GM19239 (cell line): ENCODE data around the gene ADGRV1.
A peak's percentile ranks its signal among the peaks of the same experiment; 100 is the strongest.

Experiments
- DNase-seq: peaks from one replicate; pipeline ENCODE4 v3.0.0; 2011; ENCODE audit warnings: low spot score; ENCODE audit not compliant: insufficient read length
- FAIRE-seq: peaks from 2 replicates; lab custom pipeline; 2011; peaks lifted over from hg19 to GRCh38; lab: Jason Lieb, UNC

ADGRV1 gene, protein sequence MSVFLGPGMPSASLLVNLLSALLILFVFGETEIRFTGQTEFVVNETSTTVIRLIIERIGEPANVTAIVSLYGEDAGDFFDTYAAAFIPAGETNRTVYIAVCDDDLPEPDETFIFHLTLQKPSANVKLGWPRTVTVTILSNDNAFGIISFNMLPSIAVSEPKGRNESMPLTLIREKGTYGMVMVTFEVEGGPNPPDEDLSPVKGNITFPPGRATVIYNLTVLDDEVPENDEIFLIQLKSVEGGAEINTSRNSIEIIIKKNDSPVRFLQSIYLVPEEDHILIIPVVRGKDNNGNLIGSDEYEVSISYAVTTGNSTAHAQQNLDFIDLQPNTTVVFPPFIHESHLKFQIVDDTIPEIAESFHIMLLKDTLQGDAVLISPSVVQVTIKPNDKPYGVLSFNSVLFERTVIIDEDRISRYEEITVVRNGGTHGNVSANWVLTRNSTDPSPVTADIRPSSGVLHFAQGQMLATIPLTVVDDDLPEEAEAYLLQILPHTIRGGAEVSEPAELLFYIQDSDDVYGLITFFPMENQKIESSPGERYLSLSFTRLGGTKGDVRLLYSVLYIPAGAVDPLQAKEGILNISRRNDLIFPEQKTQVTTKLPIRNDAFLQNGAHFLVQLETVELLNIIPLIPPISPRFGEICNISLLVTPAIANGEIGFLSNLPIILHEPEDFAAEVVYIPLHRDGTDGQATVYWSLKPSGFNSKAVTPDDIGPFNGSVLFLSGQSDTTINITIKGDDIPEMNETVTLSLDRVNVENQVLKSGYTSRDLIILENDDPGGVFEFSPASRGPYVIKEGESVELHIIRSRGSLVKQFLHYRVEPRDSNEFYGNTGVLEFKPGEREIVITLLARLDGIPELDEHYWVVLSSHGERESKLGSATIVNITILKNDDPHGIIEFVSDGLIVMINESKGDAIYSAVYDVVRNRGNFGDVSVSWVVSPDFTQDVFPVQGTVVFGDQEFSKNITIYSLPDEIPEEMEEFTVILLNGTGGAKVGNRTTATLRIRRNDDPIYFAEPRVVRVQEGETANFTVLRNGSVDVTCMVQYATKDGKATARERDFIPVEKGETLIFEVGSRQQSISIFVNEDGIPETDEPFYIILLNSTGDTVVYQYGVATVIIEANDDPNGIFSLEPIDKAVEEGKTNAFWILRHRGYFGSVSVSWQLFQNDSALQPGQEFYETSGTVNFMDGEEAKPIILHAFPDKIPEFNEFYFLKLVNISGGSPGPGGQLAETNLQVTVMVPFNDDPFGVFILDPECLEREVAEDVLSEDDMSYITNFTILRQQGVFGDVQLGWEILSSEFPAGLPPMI (N-terminal part only)

DNA sequence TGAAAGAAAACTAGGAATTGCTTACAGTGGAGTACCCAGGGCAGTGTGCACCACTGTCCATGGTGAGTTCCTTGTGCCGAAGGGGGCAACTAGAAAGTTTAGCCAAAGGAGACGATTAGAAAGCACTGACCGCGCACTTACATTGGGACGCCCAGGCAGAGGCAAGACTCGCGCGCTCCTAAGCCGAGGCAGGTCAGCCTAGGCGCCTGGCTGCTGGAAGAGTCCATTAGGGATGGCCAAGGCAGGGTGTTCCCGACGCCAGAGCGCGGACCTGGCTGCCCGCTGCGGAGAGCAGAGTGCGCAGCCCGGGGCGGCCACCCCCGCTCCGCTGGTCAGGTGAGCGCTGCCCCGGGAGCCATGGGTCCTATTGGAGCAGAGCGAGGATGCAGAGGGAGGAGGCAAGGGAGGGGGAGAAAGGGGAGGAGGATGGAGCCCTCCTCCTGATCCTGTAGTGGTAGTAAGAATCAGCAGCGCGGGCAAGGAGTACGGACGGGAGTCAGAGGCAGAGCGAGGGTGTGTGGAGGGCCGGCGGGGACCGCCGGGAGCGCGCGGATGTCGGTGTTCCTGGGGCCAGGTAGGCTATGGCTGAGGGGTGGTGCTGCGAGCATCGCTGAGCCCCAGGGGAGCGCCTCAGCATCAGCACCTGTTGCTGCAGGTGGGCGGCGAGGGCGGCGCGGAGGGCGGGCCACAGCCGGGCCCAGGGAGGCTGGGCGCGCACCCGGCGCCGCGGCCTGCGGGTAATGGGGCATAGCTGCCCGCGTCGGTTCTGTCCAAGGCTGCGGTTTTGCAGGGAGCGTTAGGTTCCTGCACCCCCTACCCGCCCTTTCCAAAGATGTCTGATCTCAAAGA is at the start of gene ADGRV1:
ADGRV1 (plus strand) TSS at position 454 of the 849 bp plus-strand sequence; CDS start at position 553, 99 bp downstream.
- DNase-seq (no peak), FAIRE-seq (no peak)

DNA sequence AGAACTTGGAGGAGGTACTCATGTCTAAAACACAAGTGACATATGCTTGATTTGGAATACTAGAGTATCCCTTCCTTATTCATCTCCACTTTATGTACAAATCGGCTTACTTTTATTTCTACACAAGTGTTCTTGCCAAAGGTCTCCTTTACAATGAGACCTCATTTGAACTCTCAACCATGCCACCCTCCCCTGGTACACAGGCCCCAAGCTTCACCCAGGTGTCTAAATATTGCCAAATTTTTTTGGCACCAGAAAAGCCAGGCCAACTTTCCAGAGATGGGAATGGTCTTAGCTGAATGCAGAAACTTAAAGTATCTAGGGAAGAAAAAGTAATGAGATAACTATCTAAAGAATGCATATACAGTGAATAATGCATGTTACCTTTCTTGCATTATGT is 48.2 kb upstream of the ADGRV1 start:
- no peak for DNase-seq
- no peak for FAIRE-seq

DNA sequence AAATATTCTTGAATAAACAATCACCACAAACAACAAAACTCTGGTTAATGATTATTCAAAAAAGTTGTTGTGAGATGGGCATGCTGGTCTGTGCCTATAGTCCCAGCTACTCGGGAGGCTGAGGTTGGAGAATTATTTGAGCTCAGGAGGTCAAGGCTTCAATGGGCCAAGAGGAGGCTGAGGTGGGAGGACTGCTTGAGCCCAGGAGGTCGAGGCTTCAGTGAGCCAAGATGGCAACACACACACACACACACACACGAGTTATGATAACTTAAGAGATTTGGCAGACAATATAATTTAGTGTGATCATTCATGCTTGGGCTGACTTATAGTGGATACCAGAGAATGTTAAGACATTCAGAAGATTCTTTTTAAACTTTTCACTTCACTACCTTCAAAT is 44.1 kb upstream of the ADGRV1 start:
- no peak for DNase-seq
- FAIRE-seq: no peak

DNA sequence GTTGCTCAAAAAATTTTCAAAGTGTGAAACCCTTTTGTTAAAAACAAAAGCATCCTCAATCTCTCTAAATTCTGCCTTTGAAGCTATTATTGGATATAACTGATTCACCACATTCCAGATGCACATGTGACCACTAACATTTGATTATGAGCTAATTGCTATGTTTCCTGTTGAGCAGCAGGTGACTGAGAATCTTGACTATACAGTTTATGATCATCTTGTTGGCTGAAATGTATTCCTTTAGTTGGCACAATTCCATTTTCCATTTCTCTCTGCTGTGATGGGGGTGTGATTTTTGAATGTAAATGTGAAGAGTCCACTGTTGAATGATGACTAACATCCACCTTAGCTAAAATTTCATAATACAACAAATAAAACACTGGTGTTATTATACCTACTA is 39.9 kb upstream of the ADGRV1 start:
- no peak for FAIRE-seq
- DNase-seq: no peak

DNA sequence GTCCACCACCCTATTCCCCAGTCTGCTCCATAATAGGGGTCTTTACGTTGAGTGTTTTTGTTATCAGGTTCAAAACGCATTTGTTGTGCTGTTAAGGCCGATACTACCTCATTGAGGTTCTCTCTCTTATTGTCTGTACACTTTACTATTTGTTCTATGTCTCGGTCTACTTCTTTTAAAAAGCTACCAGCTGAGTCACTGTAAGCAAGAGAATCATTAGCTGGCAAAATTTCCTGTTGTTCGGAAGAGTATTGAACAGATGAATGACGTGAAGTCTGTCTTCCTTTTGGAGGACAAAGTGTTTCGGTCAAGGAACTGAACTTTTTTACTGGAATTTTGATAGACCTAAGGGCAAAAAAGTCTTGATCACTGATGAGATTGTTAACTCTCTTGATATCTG is 39.5 kb upstream of the ADGRV1 start:
- FAIRE-seq: no peak

DNA sequence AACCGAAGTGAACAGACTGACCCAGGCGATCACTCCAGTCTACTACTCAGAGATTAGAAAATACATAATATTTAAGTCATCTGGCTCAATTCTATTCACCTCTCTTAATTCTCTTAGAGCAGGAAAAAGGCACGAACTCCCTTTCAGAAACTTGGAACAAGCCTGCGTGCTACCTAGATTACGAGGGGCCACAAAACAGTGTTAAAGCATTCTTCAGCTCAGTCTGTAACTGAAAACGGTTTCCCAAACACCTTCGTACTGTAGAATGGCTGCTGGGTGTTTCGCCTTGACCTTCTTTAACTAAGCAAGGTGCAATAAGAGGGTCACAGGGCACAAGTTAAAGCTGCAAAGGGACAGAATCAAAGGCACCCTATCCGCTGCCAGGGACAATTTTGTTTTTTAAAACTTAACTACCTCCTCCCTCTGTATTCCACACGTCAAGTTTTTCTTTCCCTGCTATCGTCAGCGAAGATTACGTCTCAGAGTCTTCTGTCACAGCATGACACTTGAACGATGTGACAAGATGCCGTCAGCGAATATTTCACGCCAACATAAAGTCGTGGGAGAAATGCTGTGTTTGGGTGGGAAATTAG is 29.9 kb upstream of the ADGRV1 start:
- FAIRE-seq (peak; percentile 72), DNase-seq (no peak)

More for the DNA sequence above, 39.5 kb upstream of the ADGRV1 start:
- no peak for DNase-seq

DNA sequence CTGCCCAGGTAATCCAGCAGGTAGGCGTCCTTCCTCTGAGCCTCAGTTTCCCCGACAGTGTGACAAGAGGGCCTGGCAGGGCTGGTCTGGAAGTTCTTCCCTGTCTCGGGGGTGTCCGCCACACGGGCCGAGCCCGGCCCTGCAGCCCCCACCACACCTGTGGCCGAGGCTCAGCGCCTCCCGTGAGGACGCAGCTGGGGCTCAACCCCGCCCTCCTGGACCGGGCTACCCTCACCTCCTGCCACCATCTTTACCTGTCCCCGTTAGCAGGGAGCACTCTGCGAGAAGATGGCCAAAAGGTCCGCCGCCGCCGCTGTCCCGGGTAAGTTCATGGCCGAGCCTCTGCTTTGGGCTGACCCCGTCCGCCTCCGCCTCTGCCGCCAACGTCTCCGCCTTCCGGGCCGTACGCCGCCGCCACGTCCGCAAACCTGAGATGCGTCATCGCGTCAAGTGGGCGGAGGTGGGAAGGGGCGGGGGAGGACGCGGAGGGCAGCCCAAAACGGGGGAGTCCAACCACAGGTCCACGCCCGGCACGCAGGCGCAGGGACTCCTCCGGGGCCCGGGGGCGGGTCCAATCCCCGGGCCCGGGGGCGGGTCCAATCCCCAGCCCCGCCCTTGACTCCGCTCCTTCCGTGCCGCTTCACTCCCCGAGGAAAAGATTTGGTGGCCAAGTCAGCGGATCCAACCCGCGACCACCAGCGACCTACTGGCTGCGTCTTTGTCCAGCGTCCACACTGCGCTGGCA is 29.2 kb upstream of the ADGRV1 start, which contains the start of gene LYSMD3:
LYSMD3 (minus strand) TSS at position 391 of the 745 bp plus-strand sequence. CDS start 4,295 bp downstream, outside the sequence.
- DNase-seq: peak; percentile 76
- FAIRE-seq: peak; percentile 91

DNA sequence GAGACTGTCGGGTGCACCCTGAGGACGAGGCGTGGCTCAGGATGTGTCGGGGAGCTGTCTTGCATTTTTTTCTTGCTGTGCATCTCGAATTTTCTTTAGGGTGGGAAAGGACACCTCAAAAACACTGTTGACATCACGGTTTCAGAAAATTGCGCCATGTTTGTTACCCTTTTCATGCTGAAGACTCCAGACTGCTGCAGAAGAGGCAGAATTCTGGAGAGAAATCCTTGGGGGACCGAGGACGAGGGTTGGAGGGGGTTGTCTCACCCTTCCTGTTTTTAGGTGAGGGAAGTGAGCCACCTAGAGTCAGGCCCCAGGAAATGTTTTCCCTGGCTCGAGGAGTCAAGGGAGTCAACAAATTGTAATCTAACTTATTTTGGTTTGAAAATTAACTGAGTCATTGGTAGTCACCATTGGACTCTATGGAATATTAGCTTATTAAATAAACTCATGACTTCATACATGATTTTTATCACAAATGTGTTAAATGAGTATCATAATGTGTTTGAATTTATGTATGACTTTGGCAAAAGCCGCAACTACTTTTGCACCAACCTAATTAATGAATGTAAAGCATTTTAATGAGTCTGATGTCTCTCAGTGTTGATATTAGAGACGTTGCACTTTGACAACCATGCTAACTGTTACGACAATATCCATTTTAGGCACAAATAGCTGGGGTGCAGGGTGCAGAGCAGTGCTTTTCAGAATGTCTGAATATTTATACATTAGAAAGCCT is 28.5 kb upstream of the ADGRV1 start:
- FAIRE-seq: peak; percentile 88
- DNase-seq: peak; percentile 28

DNA sequence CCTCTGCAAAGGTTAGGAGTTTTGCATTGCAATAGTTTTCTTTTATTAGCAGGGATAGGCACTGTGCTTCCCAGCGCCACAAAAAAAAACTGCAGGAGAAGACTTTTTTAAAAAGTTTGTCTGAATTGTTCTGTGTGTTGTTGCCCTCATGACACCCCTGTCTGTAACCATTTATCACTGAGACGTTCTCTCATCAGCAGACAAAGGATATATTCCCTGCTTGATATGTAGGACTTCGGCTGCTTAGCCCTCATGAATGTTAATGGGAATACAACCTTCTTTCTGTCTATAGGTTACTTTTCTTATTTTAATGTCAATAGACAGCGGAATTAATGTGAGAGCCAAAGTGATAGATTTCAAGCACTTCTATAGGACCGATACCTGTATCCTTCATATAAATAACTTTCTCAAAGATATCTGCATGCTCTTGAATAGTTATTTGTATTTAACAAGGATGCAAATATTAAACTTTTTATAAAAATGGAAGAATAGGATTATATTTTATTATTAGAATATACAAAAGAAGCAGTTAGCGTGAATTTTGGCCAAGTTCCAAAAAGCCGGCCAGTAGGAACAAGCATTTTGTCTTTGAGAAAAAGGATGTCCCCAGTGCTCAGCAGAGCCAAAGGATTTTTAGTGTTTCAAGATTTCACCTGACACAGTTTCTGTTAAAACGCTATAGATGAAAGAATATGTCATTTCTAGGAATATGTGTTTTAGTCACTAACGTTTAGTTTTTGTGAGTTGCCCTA is 27.7 kb upstream of the ADGRV1 start:
- FAIRE-seq (no peak), DNase-seq (no peak)

DNA sequence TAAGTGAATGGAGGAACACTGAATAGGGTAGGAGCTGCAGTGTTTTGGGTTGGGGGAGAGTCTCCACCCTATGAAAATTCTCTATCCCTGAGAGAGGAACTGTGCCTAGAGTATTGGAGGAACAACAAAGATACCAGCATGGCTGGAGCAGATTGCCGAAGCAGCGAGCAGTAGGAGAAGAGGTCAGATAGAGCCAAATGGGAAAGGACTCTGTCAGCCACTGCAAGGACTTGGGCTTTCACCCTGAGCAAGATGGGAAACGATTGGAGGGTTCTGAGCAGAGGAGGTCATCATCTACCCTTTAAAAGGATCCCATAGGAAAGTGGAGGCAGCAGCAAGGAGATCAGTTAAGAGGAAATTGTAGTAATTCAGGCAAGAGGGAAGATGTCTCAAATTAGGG is 24.8 kb upstream of the ADGRV1 start:
- DNase-seq (no peak), FAIRE-seq (no peak)

DNA sequence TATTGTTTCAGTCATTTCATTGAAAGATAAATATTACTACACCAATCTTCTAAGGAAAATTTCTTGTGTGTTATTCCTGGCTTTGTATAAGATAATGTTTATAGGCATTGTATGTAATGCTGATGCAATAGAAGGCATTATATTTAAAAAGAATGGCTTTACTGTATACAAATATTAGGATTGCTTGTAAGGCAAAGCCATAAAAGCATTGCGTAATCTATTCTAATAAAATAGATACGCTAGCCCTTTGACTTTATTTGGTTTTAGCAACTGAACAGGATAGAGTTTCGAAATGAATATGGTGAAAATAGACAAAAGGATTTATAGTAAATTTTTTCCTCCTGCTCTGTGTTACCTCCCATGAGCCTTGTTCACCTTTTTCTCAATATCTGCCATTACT is 23.7 kb upstream of the ADGRV1 start:
- no peak for FAIRE-seq

DNA sequence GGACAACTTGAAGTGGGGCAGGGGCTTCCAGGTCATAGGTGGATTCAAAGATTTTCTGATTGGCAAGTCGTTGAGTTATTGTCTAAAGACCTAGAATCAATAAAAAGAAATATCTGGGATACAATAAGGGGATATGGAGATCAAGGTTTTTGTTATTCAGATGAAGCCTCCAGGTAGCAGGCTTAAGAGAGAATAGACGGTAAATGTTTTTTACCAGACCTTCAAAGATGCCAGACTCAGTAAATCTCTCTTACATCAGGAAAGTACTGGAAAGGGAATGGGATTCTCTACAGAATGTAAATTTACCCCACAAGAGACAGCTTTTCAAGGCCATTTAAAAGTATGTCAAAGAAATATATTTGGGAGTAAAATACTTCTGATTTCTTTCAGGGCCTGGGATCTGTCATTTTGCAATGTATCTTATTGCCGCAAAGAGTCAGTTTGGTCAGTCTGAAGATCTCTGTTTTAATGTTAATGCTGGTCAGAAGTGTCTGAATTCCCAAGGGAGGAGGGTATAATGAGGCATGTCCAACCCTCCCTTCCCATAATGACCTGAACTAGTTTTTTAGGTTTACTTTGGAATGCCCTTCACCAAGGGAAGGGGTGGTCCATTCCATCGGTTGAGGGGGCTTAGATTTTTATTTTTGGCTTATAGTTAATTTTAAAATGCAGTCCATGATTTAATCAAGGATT is 15.6 kb upstream of the ADGRV1 start:
- DNase-seq (no peak), FAIRE-seq (no peak)

More for the DNA sequence above, 23.7 kb upstream of the ADGRV1 start:
- no peak for DNase-seq

DNA sequence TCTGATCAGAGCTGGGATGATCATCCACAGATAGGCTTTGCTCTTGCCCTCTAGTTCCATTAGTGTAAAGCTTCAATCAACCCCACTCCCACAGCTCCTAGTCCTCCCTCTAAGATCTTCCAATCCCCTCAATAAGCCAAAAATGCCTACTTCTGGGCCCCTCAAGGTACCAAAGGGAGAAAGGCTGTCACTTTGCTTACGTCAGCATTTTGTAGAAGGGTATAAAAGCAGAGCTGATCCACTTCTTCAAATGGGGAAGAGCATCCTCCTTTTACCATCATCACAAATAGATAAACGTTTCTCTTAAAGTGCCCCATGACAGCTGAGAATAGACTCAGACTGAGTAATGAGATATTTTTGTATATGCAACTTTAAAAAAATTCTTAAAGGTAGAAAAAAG is 13.1 kb upstream of the ADGRV1 start:
- no peak for DNase-seq
- no peak for FAIRE-seq

DNA sequence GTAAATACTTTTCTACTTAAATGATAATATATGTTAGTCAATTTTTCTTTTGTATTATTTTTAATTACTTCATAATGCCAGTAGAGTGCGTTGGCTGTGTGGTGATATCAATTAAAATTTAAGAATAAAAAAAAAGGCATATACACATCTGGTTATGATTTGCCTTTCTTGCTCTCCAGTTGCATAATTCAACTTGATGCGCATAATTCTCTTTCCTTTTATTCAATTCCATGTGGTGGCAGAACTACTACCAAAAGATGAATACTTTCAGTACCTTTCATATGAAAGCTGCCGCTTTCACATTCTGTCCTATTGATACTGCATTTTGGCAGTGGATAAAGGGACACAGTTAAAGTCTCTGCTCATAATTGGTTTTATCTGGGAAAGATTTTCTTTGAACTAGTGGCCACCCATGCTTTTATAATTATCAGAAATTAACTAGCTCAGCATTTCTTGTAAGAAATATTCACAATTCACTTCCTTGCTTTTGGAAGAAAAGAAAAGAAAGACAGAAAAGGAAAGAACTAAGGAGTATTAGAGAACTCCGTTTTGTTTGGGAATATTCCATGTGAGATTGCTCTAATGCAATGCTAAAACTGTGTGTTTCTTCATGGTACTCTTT is 12.3 kb upstream of the ADGRV1 start:
- FAIRE-seq: no peak
- no peak for DNase-seq

DNA sequence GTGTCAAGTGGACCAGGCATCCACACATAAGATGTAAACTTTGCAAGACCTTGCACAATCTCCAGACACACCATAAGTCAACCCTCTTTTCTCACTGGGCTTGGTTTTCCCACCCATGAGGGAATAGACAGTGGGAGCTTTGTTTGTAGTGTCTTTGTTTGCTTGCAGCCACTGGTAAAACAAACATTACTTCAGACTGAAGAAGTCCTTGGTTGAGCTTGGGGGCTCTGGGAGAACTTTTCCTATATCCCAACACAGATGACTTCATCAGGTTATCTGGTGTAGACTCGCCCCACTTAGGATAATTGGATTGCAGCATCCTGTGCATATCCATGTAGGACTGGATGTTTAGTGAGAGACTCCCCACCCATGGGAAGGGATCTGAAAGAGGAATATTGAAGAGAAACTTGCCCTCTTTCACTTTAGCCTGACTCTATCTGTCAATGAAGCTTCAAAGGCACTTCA is 11.5 kb upstream of the ADGRV1 start:
- DNase-seq (no peak), FAIRE-seq (no peak)

DNA sequence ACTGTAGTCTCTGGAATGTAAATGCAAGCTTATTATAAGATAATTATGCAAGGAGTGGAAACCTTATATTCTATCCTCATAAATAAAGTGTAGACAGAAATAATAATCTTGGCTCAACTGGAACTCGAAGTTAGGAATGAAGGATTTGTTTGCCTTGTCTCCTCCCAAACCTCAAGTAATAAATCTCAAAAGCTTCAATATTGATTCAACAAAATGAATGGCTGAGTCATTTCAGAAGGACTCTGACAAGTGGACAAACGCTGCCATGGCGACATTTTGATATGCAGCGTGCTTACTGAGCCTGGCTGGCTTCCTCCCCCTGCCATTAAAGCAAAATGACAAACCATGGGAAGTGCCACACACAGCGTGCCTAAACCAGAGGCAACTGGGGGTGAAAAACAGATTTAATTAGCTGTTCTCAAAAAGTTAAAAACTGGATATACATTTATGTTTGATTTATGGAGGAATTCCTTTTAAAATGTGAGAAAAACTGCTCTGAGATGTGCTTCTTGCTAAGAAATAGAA is 10.5 kb upstream of the ADGRV1 start:
- no peak for FAIRE-seq
- DNase-seq: no peak
